ENCODE measurements around the gene TERC. TPM values are rescaled to one million over a fixed set of nuclear protein-coding genes. Genes with fewer than 3 reads are reported as not detected.
"Not testable (repeated sequence)": the region's sequence is repeated elsewhere in the genome, so short reads cannot be mapped to it uniquely, and the experiment has no call there.

The TERC gene
- total and polyA plus RNA-seq, 2 experiments from 2014 or later = 2.0 to 216 TPM

- Histone ChIP-seq H3K36me3 (replicated peaks; ENCODE audit: insufficient read depth, low read depth) (no peaks in the 10 kb centered on the region), H2AFZ (no peak overlapping the region), H3K27me3 (no peaks in the 10 kb centered on the region), H3K4me2 (no peak overlapping the region), H3K4me1 (ENCODE audit: insufficient read depth) (no peaks in the 10 kb centered on the region), H3K9me3 (ENCODE audit: low read depth) (peaks cover 4% of the 10 kb centered on the region), H4K20me1 (ENCODE audit: insufficient read depth, poor library complexity, severe bottlenecking) (no peaks in the 10 kb centered on the region), H3K4me3 (no peak overlapping the region), H3K9me2 (replicated peaks; ENCODE audit: insufficient read depth) (no peaks in the 10 kb centered on the region), H3K27ac (no peak overlapping the region), H3K79me2 (no peaks in the 10 kb centered on the region)
- 54% methylated on average over 2 of the region's 2 CpGs for WGBS (ENCODE audit: low lambda C conversion rate, missing lambda C conversion rate)
- DNase-seq (ENCODE audit: low spot score) = no peak
- TF ChIP-seq CTCF (IDR thresholded peaks at IDR 0.05; ENCODE audit: poor library complexity) = no peak
- no peak for TF ChIP-seq EZH2 (IDR thresholded peaks at IDR 0.05; ENCODE audit: borderline replicate concordance)
- TF ChIP-seq EZH2phosphoT487 (IDR thresholded peaks at IDR 0.05; ENCODE audit: low read depth, severe bottlenecking, unreplicated experiment) = no peak
Measured at GRCh38 chr3:169739067-169739466, 25.8 kb downstream of the TERC start.

- not testable (repeated sequence) for H3K79me2 ChIP-seq; H4K20me1 ChIP-seq (ENCODE audit: insufficient read depth, poor library complexity, severe bottlenecking); H3K27ac ChIP-seq; H3K36me3 ChIP-seq (replicated peaks; ENCODE audit: insufficient read depth, low read depth); H3K9me2 ChIP-seq (replicated peaks; ENCODE audit: insufficient read depth); H3K27me3 ChIP-seq; H3K4me3 ChIP-seq; H3K4me1 ChIP-seq (ENCODE audit: insufficient read depth); H2AFZ ChIP-seq; H3K9me3 ChIP-seq (ENCODE audit: low read depth); H3K4me2 ChIP-seq; DNase-seq (ENCODE audit: low spot score)
Measured at GRCh38 chr3:169731857-169732256, 33.0 kb downstream of the TERC start.

- Histone ChIP-seq H3K4me3 (no peak overlapping the region), H4K20me1 (ENCODE audit: insufficient read depth, poor library complexity, severe bottlenecking) (no peaks in the 10 kb centered on the region), H3K27ac (no peak overlapping the region), H3K4me2 (no peak overlapping the region), H3K9me3 (ENCODE audit: low read depth) (no peaks in the 10 kb centered on the region), H3K36me3 (replicated peaks; ENCODE audit: insufficient read depth, low read depth) (no peaks in the 10 kb centered on the region), H3K4me1 (ENCODE audit: insufficient read depth) (no peaks in the 10 kb centered on the region), H3K79me2 (no peaks in the 10 kb centered on the region), H3K27me3 (no peaks in the 10 kb centered on the region), H2AFZ (no peak overlapping the region), H3K9me2 (replicated peaks; ENCODE audit: insufficient read depth) (no peaks in the 10 kb centered on the region)
- DNase-seq (ENCODE audit: low spot score) = no peak
- TF ChIP-seq CTCF (IDR thresholded peaks at IDR 0.05; ENCODE audit: poor library complexity) = no peak
- no peak for TF ChIP-seq EZH2 (IDR thresholded peaks at IDR 0.05; ENCODE audit: borderline replicate concordance)
- no peak for TF ChIP-seq EZH2phosphoT487 (IDR thresholded peaks at IDR 0.05; ENCODE audit: low read depth, severe bottlenecking, unreplicated experiment)
Measured at GRCh38 chr3:169722724-169723123, 42.1 kb downstream of the TERC start.

GRCh38 chr3:169718415-169718814 is 46.4 kb downstream of the TERC start:
- H3K4me3 ChIP-seq; H3K27ac ChIP-seq; H4K20me1 ChIP-seq (ENCODE audit: insufficient read depth, poor library complexity, severe bottlenecking); H3K9me2 ChIP-seq (replicated peaks; ENCODE audit: insufficient read depth); H3K9me3 ChIP-seq (ENCODE audit: low read depth); H3K4me1 ChIP-seq (ENCODE audit: insufficient read depth); H3K27me3 ChIP-seq; DNase-seq (ENCODE audit: low spot score); H3K36me3 ChIP-seq (replicated peaks; ENCODE audit: insufficient read depth, low read depth); H3K4me2 ChIP-seq; H2AFZ ChIP-seq; H3K79me2 ChIP-seq: not testable (repeated sequence)
- 90% methylated on average over 4 of the region's 4 CpGs for WGBS (ENCODE audit: low lambda C conversion rate, missing lambda C conversion rate)

Small RNAs within 50 kb of the gene (small RNA-seq; reads per million reads assigned to genes)
- not detected for gene RNU6-637P

Other genes starting within 250 kb of the TERC start
- 40.9 and 48.8 TPM in 2 replicates for gene MECOM, start 101.3 kb downstream of the TERC start, total RNA-seq
- gene MECOM, start 101.3 kb downstream of the TERC start, polyA plus RNA-seq = 11.1 and 11.4 TPM in 2 replicates
- gene ACTRT3, start 4.5 kb upstream of the TERC start, total RNA-seq = 8.3 and 8.7 TPM in 2 replicates
- gene ACTRT3, start 4.5 kb upstream of the TERC start, polyA plus RNA-seq = 6.9 and 7.3 TPM in 2 replicates
- gene MYNN, start 8.3 kb upstream of the TERC start, total RNA-seq = 19.7 and 23.4 TPM in 2 replicates
- 6.8 and 9.0 TPM in 2 replicates for gene MYNN, start 8.3 kb upstream of the TERC start, polyA plus RNA-seq
- not detected in 2 replicates for gene LRRIQ4, start 47.8 kb upstream of the TERC start, total RNA-seq
- gene LRRIQ4, start 47.8 kb upstream of the TERC start, polyA plus RNA-seq = not detected in 2 replicates
- 0.97 and 1.0 TPM in 2 replicates for gene LRRC34, start 47.8 kb upstream of the TERC start, total RNA-seq
- gene LRRC34, start 47.8 kb upstream of the TERC start, polyA plus RNA-seq = 0.50 TPM in 1 of 2 replicates, not detected in the other
- gene LRRC31, start 104.9 kb upstream of the TERC start, total RNA-seq = 6.1 and 6.5 TPM in 2 replicates
- 1.1 and 1.4 TPM in 2 replicates for gene LRRC31, start 104.9 kb upstream of the TERC start, polyA plus RNA-seq
- not detected in 2 replicates for gene SAMD7, start 146.5 kb upstream of the TERC start, total RNA-seq
- not detected in 2 replicates for gene SAMD7, start 146.5 kb upstream of the TERC start, polyA plus RNA-seq
- gene SEC62, start 201.7 kb upstream of the TERC start, total RNA-seq = 45.4 and 48.7 TPM in 2 replicates
- 138 and 147 TPM in 2 replicates for gene SEC62, start 201.7 kb upstream of the TERC start, polyA plus RNA-seq

Measured in hepatocyte (in vitro differentiated cells).